OCI-LY7 (cell line): ENCODE measurements around the gene BTBD7. TPM values are rescaled to one million over a fixed set of nuclear protein-coding genes. Genes with fewer than 3 reads are reported as not detected.

Experiments used
- BruUV-seq: library from RNA; stranded (reverse); fragments of 400-500 nt; replicated peaks from 2 replicates; lab custom pipeline; 2021; lab: Mats Ljungman, UMichigan
- CTCF ChIA-PET: fragments of 300-600 bp; sonication (Branson Sonifier 250); formaldehyde crosslinking; loops from one replicate; lab custom pipeline; 2022; ENCODE audit warnings: antibody characterized with exemption; ENCODE audit not compliant: unreplicated experiment; lab: Charles Lee
- POLR2A ChIA-PET: fragments of 300-600 bp; sonication (Branson Sonifier 250); formaldehyde crosslinking; loops from one replicate; lab custom pipeline; 2022; ENCODE audit warnings: antibody characterized with exemption; lab: Charles Lee
- DNase-seq: peaks from one replicate; pipeline ENCODE4 v3.0.0-alpha.2; 2015; ENCODE audit warnings: low spot score
- H2AFZ ChIP-seq: fragments of 200-600 bp; sonication (generic), shearing (Covaris generic); 2 replicates; pipeline ENCODE4 v1.6.1; 2014; ENCODE audit warnings: mild to moderate bottlenecking, antibody characterized with exemption, low read length, moderate library complexity
- H3K27ac ChIP-seq: fragments of 200-600 bp; sonication (generic); 2 replicates; pipeline ENCODE4 v1.5.1; 2014; ENCODE audit warnings: mixed run types, low read depth, mild to moderate bottlenecking, moderate library complexity, low read length, inconsistent platforms; ENCODE audit not compliant: poor library complexity, severe bottlenecking
- H3K36me3 ChIP-seq: fragments of 200-600 bp; sonication (generic); 2 replicates; pipeline ENCODE4 v1.6.1; 2014; ENCODE audit warnings: mild to moderate bottlenecking, antibody characterized with exemption, low read length, moderate library complexity, mixed read lengths; ENCODE audit not compliant: insufficient read depth
- H3K4me1 ChIP-seq: fragments of 200-600 bp; sonication (generic); 2 replicates; pipeline ENCODE4 v1.5.1; 2014; ENCODE audit warnings: mild to moderate bottlenecking, low read length; ENCODE audit not compliant: insufficient read depth, poor library complexity, severe bottlenecking
- H3K4me2 ChIP-seq: fragments of 200-600 bp; sonication (generic); 2 replicates; pipeline ENCODE4 v1.6.1; 2014; ENCODE audit warnings: mild to moderate bottlenecking, low read length
- H3K4me3 ChIP-seq: fragments of 200-600 bp; sonication (generic); 2 replicates; pipeline ENCODE4 v1.5.1; 2014; ENCODE audit warnings: mild to moderate bottlenecking, low read depth, low read length; ENCODE audit not compliant: poor library complexity, severe bottlenecking
- H3K79me2 ChIP-seq: fragments of 200-600 bp; sonication (generic); 2 replicates; pipeline ENCODE4 v1.6.1; 2016; ENCODE audit warnings: low read depth, mild to moderate bottlenecking, low read length, moderate library complexity, mixed read lengths; ENCODE audit not compliant: insufficient read depth
- H3K9me2 ChIP-seq: fragments of 200-600 bp; sonication (generic); 2 replicates; pipeline ENCODE4 v1.6.1; 2016; ENCODE audit warnings: mild to moderate bottlenecking, low read length, mixed read lengths; ENCODE audit not compliant: insufficient read depth
- H3K9me3 ChIP-seq: fragments of 200-600 bp; sonication (generic); 2 replicates; pipeline ENCODE4 v1.6.1; 2014; ENCODE audit warnings: mild to moderate bottlenecking, mixed run types, low read length, mixed read lengths
- H4K20me1 ChIP-seq: fragments of 200-600 bp; sonication (generic); 2 replicates; pipeline ENCODE4 v1.6.1; 2014; ENCODE audit warnings: mild to moderate bottlenecking, antibody characterized with exemption, low read length, moderate library complexity, mixed read lengths; ENCODE audit not compliant: insufficient read depth
- EZH2phosphoT487 ChIP-seq: fragments of 200-600 bp; sonication (generic); IDR thresholded peaks from 2 replicates; pipeline ENCODE4 v1.6.1; 2018; ENCODE audit warnings: low read depth, borderline replicate concordance, mild to moderate bottlenecking, mixed run types, antibody characterized with exemption, low read length, moderate library complexity, mixed read lengths
- intact Hi-C: fragments of 100-400 bp; cut with micrococcal nuclease; formaldehyde crosslinking; loops from one replicate; pipeline ENCODE4 v1.10.0; 2022; ENCODE audit not compliant: unreplicated experiment
- total RNA-seq, 2 experiments: library from RNA; depleted of rRNA in 1 of 2; stranded (reverse); fragments of >200 nt in 1 of 2; shearing (Covaris generic) in 1 of 2; gene quantifications; 2 replicates each; pipeline ENCODE4 v1.2.3, GENCODE V29; 2014 to 2022
- TF ChIP-seq, protein P1 (sequence below): fragments of 200-600 bp; sonication (generic); conservative IDR thresholded peaks from 2 replicates; pipeline ENCODE4 v1.5.1; 2014; ENCODE audit warnings: mild to moderate bottlenecking, antibody characterized with exemption, low read length, moderate library complexity, mixed read lengths

BTBD7 gene
- total RNA-seq, 2 experiments from 2014 or later = 9.7 to 19.6 TPM

DNA sequence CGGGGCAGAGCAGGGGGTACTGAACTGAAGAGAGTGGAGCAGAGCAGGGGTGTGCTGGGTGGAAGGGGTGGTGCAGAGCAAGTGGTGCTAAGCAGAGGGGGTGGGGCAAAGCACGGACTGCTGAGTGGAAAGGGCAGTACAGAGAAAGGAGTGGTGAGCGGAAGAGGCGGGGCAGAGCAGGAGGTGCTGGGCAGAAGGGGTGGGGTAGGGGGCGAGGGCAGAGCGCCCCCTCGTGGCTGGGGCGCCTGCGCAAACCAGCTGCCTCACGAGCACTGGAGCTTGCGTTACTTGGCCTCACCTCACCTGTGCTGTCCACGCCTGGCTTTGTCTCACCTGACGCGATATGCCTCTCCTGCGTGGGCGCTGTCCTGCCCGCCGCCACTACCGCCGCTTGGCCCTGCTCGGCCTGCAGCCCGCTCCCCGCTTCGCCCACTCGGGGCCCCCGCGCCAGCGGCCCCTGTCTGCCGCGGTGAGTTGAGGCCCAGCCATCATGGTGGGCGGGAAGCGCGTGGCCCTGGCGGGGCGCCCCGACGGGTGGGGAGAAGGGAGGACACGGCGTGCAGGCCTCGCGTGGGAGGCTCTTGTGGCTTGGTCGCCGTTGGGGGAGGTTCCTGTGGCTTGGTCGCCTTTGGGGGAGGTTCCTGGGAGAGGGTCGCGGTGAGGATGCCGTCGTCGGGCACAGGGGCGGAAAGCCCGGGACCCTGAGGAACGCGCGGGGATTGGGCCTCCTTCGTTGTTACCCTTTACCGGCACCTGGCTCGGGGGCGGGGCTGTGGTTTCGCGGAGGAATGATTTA is 14.3 kb upstream of the BTBD7 start, which contains the start of gene COX8C:
TSS of gene COX8C (plus strand) at position 257 of the 796 bp plus-strand sequence. CDS start at position 344, 87 bp downstream.
- no peaks in the 10 kb centered on the region for H4K20me1 ChIP-seq
- no peak within 1 kb of the TSS for H3K27ac ChIP-seq
- ChIA-PET CTCF (no interaction called here), POLR2A (no interaction called here)
- no peak within 1 kb of the TSS for H2AFZ ChIP-seq
- no peak within 1 kb of the TSS for H3K4me2 ChIP-seq
- H3K79me2 ChIP-seq = no peaks in the 10 kb centered on the region
- H3K4me1 ChIP-seq = no peaks in the 10 kb centered on the region
- no peak for DNase-seq
- no peaks in the 10 kb centered on the region for H3K36me3 ChIP-seq
- H3K9me2 ChIP-seq = no peaks in the 10 kb centered on the region
- BruUV-seq = no TSS peak
- intact Hi-C loops = no loop called here
- H3K4me3 ChIP-seq = no peak within 1 kb of the TSS
- H3K9me3 ChIP-seq = peaks cover 9% of the 10 kb centered on the region; the same call in 1 of the 2 replicates
- TF ChIP-seq, protein P1, sequence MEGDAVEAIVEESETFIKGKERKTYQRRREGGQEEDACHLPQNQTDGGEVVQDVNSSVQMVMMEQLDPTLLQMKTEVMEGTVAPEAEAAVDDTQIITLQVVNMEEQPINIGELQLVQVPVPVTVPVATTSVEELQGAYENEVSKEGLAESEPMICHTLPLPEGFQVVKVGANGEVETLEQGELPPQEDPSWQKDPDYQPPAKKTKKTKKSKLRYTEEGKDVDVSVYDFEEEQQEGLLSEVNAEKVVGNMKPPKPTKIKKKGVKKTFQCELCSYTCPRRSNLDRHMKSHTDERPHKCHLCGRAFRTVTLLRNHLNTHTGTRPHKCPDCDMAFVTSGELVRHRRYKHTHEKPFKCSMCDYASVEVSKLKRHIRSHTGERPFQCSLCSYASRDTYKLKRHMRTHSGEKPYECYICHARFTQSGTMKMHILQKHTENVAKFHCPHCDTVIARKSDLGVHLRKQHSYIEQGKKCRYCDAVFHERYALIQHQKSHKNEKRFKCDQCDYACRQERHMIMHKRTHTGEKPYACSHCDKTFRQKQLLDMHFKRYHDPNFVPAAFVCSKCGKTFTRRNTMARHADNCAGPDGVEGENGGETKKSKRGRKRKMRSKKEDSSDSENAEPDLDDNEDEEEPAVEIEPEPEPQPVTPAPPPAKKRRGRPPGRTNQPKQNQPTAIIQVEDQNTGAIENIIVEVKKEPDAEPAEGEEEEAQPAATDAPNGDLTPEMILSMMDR = no peak; the same call in 1 of the 2 replicates
- no peak for TF ChIP-seq EZH2phosphoT487

DNA sequence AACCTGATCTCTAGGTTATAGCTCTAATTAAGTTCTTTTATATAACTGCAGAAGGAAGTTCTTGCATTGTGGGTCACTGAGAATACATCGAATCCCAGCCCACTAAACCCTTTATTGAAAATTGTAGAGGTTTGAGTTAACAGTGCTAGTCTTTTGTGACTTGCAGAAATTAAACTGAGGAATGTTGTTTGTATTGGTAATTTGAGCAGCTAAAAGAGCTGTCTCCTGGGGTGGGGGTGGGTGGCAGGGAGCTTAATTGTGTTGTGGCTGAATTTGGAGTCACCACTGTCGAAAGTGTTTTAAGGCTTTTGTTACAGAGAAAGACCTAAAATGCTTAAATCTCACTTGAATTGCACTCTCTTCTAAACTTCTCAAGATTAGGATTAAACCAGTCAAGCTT is 11.0 kb upstream of the BTBD7 start:
- ChIA-PET POLR2A (no interaction called here), CTCF (no interaction called here)
- Histone ChIP-seq H3K4me2 (no peak overlapping the region), H3K9me3 (peaks cover 14% of the 10 kb centered on the region; the same call in 1 of the 2 replicates), H3K4me3 (no peak overlapping the region), H3K9me2 (no peaks in the 10 kb centered on the region), H3K4me1 (no peaks in the 10 kb centered on the region), H3K79me2 (no peaks in the 10 kb centered on the region), H3K27ac (no peak overlapping the region), H3K36me3 (no peaks in the 10 kb centered on the region), H4K20me1 (no peaks in the 10 kb centered on the region), H2AFZ (no peak overlapping the region)
- DNase-seq = no peak
- intact Hi-C loops = no loop called here
- BruUV-seq = no TSS peak
- TF ChIP-seq, protein P1 = no peak
- TF ChIP-seq EZH2phosphoT487 = no peak

DNA sequence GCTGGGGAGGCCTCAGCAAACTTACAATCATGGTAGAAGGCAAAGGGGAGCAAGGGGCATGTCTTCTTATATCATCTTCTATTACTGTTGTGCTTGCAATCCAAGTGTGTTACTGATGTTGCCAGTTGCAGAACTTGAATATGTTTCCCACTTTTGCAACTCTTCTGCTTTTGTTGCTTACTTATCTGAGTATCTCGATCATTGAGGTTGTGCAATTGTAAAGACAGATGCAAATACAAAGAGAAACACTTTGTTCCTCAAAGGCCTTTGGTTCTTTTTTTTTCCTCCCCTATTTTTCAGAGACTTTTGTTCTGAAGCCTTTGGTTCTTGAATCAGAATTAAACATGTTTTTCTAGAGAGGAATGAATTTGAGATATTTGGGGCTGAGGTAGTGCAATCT is 10.4 kb upstream of the BTBD7 start:
- CTCF ChIA-PET = no interaction called here
- BruUV-seq = no TSS peak
- H3K36me3 ChIP-seq = no peaks in the 10 kb centered on the region
- POLR2A ChIA-PET = no interaction called here
- no peak overlapping the region for H3K4me3 ChIP-seq
- H3K27ac ChIP-seq = no peak overlapping the region
- no peak for TF ChIP-seq EZH2phosphoT487
- TF ChIP-seq, protein P1 = no peak
- H4K20me1 ChIP-seq = no peaks in the 10 kb centered on the region
- H3K4me1 ChIP-seq = no peaks in the 10 kb centered on the region
- no peaks in the 10 kb centered on the region for H3K79me2 ChIP-seq
- intact Hi-C loops = no loop called here
- H3K9me2 ChIP-seq = no peaks in the 10 kb centered on the region
- H3K4me2 ChIP-seq = no peak overlapping the region
- H3K9me3 ChIP-seq = peaks cover 14% of the 10 kb centered on the region; the same call in 1 of the 2 replicates
- no peak for DNase-seq
- no peak overlapping the region for H2AFZ ChIP-seq
